GM20431 (cell line): ENCODE data around the gene FKBP8.
"Not testable (repeated sequence)": the region's sequence is repeated elsewhere in the genome, so short reads cannot be mapped to it uniquely, and the experiment has no call there.

Source experiments
- in situ Hi-C: fragments of 300-500 bp; cut with MseI, MboI; formaldehyde crosslinking; loops from one replicate; pipeline ENCODE4 v1.15.0; 2020; ENCODE audit warnings: low sequenced_read_pairs; ENCODE audit not compliant: unreplicated experiment

Gene FKBP8

DNA sequence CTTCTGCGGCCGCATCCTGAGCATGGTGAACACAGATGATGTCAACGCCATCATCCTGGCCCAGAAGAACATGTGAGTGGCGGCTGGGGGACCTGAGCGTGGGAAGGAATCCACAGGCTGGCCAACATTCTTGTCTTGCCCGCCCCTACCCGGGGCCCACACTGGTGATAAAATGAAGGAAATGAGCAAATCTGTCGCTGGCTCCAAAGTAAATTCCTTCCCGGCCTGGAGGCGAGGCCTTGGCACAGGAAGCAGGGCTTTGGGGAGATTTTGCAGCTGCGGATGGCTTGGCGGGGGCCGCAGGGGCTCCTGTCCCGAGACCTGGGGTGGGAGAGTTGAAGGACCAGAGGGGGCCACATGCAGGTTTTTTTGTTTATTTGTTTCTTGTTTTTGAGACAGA lies 18.7 kb upstream of the FKBP8 start:
- in situ Hi-C loops: no loop called here

GRCh38 chr19:18559685-18560084 lies 16.3 kb upstream of the FKBP8 start:
- in situ Hi-C loops: no loop called here

DNA sequence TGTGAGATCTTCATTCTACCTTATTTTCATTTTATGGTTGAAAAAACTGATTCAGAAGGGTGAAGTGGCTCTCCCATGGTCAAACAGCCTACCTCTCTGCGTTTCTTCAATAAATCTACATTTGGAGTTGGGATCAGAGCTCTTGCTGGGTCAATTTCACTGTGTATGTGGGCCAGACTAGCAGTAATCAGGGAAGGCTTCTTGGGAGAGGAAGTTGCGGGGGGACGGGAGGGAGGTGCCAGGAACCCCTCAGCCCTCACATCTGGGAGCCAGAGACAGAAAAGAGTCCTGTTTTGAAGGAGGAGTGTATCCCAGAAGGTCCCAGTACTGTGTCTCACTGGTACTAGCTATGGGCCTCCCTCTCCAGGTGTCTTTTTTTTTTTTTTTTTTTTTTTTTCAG lies 15.2 kb upstream of the FKBP8 start:
- in situ Hi-C loops: no loop called here

DNA sequence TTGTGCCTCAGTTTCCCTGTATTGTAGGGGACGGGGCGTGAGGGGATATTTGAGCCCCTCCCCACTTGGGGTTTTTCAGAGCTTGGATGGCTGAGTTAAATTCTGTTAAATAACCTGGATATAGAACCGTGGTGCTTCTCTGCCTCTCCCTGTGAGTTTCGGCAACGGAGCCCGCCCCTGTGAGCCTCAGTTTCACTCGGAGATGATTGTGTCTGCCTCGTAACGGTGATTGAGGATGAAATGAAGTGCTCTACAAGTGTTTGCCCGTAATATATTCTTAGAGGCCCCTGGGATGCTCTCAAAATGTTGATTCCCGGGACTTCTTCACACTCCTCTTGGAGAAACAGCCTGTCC lies 14.8 kb upstream of the FKBP8 start:
- in situ Hi-C loops: no loop called here

DNA sequence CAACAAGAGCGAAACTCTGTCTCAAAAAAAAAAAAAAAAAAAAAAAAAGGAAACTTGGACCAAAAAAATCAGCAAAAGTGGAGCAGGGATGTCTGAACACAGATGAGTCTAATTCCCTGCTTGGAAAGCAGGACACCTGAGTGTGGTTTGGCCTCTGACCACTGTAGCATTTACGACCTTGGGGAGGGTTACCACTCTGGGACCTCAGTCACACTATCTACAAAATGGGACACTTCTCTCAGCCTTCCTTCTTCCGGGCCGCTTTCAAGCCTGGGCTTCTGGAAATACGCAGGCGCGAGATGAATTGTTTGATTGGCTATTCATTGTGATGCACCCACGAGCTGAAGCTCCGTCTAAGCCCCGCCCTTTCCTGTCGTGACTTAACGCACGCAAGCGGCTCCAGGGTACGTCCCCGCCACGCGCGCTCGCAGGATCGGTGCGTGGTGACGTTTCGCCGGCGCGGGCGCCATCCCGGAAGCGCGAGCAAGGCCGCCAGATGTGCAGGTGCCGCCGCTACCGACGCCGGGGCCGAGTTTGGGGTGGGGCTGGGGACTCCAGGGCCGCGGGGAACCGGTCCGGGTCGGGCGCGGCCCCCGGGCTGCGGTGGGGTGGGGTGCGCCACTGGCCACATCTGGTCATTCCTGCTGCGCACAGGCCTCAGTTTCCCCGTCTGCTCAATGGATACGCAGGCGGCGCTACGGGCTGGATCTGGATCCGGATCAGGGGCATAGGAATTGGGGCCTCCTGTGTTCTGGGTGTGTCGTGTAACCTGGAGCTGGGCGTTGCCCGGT lies 14.2 kb upstream of the FKBP8 start, which contains the start of gene KXD1:
Gene KXD1 (plus strand): TSS at position 460 of the 791 bp plus-strand sequence. CDS start 4,187 bp downstream, outside the sequence.
- in situ Hi-C loops: no loop called here

DNA sequence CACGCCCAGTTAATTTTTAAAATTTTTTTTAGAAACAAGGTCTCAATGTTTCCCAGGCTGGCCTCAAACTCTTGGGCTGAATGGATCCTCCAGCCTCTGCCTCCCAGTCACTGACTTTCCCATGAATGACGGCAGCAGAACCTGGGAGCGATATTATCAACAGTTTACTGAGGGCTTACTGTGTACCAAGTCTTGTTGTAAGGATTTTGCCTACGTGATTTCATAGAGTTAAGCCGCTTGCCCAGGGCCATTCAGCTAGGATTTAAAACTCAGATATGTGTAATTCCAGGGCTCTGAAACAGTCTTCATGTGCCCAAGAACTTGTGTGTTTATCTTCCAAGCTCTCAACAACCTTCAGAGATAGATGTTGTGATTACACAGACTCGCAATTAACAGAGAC lies 8.3 kb upstream of the FKBP8 start:
- in situ Hi-C loops: no loop called here

DNA sequence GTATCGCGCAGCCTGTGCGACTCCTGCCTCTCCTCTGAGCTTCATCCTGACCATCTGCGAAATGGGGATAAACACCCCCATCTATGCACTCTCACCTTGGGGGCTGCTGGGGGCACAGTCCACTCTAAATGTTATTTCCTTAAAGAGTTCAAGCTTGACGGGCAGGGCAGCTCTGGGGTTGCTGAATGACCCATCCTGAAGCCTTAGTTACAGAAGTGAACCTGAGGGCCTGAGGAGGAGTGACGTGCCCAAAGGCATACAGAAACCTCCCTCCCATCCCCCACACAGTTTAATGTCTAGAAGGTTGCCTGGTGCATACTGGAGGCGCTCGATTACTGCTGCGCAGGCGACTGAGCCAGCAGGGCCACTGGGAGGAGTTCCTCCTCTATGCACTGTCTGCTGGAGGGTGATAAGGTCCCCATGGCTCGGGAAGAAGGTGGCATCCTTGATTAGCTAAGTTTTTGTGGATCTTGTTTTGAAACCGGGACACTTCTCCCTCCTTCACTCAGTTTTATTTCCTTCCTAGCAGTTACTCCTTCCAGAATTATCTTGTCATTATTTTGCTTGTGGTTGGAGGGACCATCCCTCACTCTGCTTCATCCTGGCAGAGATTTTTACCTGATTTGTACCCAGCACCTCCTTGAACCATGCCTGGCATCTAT lies 572 bp upstream of the FKBP8 start:
- in situ Hi-C loops: no loop called here

- in situ Hi-C loops: no loop called here
Measured at GRCh38 chr19:18541992-18542940, 1.1 kb downstream of the FKBP8 start.

DNA sequence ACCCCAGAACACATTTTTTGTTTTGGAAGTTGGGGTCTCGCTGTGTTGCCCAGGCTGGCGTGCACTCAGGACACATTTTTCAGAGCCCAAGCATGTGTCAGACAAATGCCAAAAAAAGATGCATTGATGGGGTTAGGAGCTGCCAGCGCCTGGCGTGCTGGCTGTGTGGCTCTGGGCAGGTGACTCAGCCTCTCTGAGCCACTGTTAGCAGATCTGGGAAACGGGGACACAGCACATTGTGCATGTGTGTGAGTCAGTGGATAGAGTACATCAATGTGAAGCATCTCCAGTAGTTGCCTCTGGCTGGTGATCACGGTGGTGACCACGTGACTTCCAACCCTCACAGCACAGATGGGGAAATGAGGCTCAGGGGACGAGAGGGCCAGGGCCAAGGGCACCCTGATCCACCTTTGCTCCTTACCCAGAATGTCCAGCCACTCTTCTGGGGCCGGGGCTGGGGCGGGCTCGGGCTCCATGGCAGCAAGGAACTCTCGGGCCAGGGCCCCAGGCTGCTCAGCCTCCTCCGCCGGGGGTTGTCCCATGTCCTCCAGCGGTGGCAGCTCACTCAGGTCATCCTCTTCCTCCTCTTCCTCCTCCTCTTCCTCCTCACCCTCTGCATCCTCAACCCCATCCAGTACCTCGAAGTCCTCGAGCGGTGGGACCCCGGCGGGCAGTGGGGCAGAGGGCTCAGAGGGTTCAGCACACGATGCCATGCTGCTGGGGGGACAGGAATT lies 1.9 kb downstream of the FKBP8 start:
- in situ Hi-C loops: no loop called here

DNA sequence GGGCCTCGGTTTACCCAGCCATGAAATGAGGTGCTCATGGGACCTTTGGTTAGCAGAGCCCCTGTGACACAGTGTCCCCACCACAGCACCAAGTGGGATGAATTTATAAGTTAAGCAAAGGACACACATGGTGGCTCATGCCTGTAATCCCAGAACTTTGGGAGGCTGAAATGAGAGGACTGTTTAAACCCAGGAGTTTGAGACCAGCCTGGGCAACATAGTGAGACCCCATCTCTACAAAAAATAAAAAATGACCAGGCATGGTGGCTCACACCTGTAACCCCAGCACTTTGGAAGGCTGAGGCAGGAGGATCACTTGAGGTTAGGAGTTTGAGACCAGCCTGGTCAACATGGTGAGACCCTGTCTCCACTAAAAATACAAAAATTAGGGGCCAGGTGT lies 3.2 kb downstream of the FKBP8 start:
- in situ Hi-C loops: not testable (repeated sequence)

DNA sequence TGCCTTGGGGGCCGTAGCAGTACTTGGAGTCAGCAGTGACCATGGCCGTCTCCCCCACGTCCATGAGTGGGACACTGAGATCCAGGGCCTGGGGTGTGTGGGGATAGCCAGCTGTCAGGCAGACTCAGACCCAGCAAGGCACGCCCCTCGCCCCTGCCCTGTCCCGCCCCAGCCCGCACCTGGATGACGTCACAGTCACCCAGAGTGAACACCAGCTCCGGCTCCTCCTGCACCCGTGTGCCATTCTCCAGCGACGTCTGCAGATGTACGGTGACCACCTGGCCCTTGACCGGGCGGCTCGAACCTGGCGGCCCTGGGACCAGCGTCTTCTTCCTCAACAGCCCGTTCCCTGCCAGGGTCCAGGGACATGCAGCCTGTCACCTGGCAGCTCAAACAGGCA lies 4.0 kb downstream of the FKBP8 start:
- in situ Hi-C loops: no loop called here

DNA sequence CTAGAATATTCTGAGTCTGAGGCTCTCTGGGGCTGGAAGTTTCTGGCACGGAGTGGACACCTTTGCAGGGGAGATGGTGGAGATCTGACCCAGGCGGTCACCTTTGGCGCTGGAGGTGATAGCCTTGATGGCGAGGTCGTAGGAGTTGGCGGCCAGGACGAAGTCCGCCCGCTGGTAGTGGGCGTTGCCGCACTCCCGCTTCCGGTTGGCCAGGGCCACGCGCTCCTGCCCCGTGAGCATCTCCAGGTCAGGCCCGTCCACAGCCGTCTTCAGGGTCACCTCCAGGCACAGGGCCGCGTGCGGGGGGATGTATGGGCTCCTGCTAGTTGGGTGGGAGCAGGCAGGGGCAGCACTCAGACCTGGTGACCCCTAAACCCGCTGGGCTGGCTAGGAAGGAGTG lies 5.3 kb downstream of the FKBP8 start:
- in situ Hi-C loops: no loop called here

DNA sequence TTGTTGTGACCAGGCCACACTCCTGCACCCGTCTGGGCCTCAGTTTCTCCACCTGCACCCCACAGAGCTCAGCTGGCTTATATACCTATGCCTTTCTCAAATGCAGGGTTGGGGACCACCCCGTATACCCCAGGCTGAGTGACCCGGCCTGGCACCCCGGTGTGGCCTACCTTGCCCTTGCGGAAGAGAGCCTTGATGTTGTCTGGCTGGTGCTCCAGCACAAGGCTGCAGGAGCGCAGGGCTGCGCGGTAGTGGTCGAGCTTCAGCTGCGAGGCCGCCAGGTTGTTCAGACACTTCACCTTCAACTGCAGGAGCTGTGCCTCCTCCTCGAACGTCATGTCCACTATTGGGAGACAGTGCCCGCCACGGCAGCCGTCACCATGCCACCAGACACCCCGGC lies 5.9 kb downstream of the FKBP8 start:
- in situ Hi-C loops: no loop called here

DNA sequence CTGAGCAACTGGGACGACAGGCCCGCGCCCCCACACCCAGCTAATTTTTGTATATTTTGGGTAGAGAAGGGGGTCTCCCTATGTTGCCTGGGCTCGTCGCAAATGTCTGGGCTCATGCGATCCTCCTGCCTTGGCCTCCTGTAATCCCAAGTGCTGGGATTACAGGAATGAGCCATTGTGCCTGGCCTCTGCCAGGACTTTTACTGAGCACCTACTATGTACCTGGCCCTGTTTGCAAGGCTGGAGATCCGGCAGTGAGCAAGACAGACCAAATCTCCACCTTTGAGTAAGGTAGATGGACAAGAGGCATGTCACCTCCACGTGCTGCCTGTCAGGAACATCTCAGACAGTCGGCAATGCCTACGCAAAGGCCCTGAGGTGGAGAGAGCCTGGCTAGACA lies 6.9 kb downstream of the FKBP8 start:
- in situ Hi-C loops: no loop called here

DNA sequence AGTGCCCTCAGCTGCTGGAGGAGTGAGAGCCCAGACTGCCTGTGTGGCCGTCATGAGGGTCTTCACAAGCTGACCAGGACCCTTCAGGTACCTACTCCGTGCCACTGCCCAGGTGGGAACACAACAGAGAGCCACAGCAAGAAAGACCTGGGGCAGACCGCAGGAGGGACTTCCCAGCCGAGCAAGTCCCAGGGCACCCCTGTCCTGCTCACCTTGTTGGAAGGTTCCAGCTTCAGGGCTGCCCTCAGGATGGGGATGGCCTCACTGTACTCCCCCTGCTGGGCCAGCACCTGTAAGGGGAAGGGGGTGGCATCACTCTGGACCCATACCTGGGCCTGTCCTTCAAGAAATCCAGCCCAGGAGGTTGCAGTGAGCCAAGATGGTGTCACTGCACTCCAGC lies 10.3 kb downstream of the FKBP8 start:
- in situ Hi-C loops: no loop called here

GRCh38 chr19:18532168-18532890 lies 11.0 kb downstream of the FKBP8 start:
- in situ Hi-C loops: no loop called here

DNA sequence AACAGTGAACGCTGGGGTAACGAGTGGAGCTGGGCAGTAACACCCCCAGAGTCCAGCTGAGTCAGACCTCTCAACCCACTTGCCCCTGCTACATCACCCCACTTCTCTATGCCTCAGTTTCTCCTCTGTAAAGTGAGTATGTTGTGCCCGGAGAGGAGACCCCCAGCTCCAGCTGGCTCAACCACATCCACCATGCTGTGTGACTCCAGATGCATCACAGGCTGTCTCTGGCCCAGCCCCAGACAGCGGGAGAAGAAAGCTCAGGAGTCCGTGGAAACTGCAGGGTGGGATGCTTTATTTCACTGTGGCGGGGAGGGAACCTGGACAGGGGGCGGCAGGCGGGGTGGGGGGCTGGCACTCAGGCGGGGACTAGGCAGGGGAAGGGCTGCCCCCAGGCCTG lies 11.9 kb downstream of the FKBP8 start:
- in situ Hi-C loops: no loop called here

DNA sequence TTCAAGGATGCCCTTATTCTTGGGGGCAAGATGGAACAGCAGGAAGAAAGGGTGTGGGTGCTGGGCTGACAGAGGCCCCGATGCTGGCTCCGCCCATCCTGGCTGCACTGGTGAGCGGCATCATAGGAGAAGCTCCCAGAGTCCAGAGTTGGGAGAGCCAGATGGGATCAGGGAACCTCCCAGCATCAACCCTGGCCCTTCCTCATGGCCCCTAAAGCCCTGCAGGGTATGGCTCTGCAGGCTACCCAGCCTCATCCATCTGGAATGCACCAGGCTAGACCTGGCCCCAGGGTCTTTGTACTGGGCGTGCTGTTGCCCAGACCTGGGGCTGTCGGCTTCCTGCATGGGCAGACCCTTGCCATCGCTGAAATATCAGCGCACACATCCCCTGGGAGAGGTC lies 13.6 kb downstream of the FKBP8 start:
- in situ Hi-C loops: no loop called here

DNA sequence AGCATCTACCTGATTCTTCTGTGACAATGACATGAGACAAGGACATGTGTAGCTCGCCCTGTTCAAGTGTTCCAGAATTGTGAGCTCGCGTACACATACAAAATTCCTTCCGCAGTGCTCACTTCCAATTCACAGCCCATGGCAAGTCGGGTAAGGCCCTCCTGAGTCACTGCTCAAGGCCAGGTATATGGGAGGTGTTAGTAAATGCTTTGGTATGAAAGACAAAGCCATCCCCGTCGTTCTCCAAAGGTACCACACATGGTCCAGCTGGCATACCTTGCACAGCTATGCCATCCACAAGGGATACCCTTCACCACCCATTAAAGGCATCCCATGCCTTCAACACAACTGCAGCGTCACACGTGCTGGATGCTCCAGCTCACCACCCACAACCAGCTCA lies 17.1 kb downstream of the FKBP8 start:
- in situ Hi-C loops: no loop called here
